ENCODE data around the gene CCNJ. TPM values are rescaled to one million over a fixed set of nuclear protein-coding genes. Genes with fewer than 3 reads are reported as not detected.

CCNJ gene, protein sequence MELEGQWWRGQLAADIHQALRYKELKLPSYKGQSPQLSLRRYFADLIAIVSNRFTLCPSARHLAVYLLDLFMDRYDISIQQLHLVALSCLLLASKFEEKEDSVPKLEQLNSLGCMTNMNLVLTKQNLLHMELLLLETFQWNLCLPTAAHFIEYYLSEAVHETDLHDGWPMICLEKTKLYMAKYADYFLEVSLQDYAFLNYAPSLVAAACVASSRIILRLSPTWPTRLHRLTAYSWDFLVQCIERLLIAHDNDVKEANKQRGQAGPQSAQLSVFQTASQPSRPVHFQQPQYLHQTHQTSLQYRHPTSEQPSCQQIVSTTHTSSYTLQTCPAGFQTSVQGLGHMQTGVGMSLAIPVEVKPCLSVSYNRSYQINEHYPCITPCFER
- total RNA-seq (2016; rRNA removed; fragmentation: Illumina TruSeq; extraction: Trizol), result 21.5 and 33.9 TPM in 2 replicates
- 8.0 and 8.5 TPM in 2 replicates for total RNA-seq (2016; cell fraction: cytosol; rRNA removed; fragmentation: Illumina TruSeq; extraction: Trizol; ENCODE audit: low read depth)
- total RNA-seq (2016; cell fraction: insoluble cytoplasmic fraction; rRNA removed; fragmentation: Illumina TruSeq; extraction: Trizol), result 23.4 and 30.7 TPM in 2 replicates
- total RNA-seq (2016; cell fraction: membrane; rRNA removed; fragmentation: Illumina TruSeq; extraction: Trizol), result 34.5 and 36.8 TPM in 2 replicates
- 16.1 and 17.6 TPM in 2 replicates for total RNA-seq (2016; cell fraction: nucleus; rRNA removed; fragmentation: Illumina TruSeq; extraction: Trizol)
- 14.1 and 14.3 TPM in 2 replicates for polyA plus RNA-seq (2011; rRNA removed)
- 8.6 and 11.0 TPM in 2 replicates for polyA plus RNA-seq (2011; cell fraction: cytosol; rRNA removed)
- polyA plus RNA-seq (2011; cell fraction: nucleus; rRNA removed), result 8.8 and 9.4 TPM in 2 replicates
- 9.9 and 11.8 TPM in 2 replicates for polyA plus RNA-seq (2012)
- polyA plus RNA-seq (2016; cell fraction: cytosol; fragmentation: Illumina TruSeq; extraction: Trizol; ENCODE audit: low read depth), result 6.4 and 7.7 TPM in 2 replicates
- 28.1 and 28.7 TPM in 2 replicates for polyA plus RNA-seq (2016; cell fraction: insoluble cytoplasmic fraction; fragmentation: Illumina TruSeq; extraction: Trizol; ENCODE audit: low read depth)
- polyA plus RNA-seq (2016; cell fraction: membrane; fragmentation: Illumina TruSeq; extraction: Trizol; ENCODE audit: low read depth), result 21.3 and 21.7 TPM in 2 replicates
- polyA plus RNA-seq (2016; cell fraction: nucleus; fragmentation: Illumina TruSeq; extraction: Trizol; ENCODE audit: insufficient read depth, low read depth), result 29.2 and 29.5 TPM in 2 replicates
- polyA minus RNA-seq (2011; rRNA and poly(A)+ RNA removed; ENCODE audit: low replicate concordance), result 17.6 and 34.1 TPM in 2 replicates
- polyA minus RNA-seq (2011; cell fraction: cytosol; rRNA and poly(A)+ RNA removed), result 12.0 and 16.8 TPM in 2 replicates
- polyA minus RNA-seq (2011; cell fraction: nucleus; rRNA and poly(A)+ RNA removed), result 11.8 and 15.2 TPM in 2 replicates
- Bru-seq, nascent RNA, result percentile 89 among the genes with signal in this experiment
- BruChase-seq, experiment 1, labeled RNA remaining after a 6-hour chase, result percentile 92 among the genes with signal in this experiment
- percentile 92 among the genes with signal in this experiment for BruChase-seq, experiment 2, labeled RNA remaining after a 2-hour chase
- long read RNA-seq, experiment 1, partial matches to known transcripts, result 0 of 10 reads
- long read RNA-seq, experiment 1, other reads (novel, unspliced or antisense), result 3 of 10 reads
- long read RNA-seq, experiment 2, partial matches to known transcripts, result 1 of 37 reads
- long read RNA-seq, experiment 2, other reads (novel, unspliced or antisense), result 33 of 37 reads

DNA sequence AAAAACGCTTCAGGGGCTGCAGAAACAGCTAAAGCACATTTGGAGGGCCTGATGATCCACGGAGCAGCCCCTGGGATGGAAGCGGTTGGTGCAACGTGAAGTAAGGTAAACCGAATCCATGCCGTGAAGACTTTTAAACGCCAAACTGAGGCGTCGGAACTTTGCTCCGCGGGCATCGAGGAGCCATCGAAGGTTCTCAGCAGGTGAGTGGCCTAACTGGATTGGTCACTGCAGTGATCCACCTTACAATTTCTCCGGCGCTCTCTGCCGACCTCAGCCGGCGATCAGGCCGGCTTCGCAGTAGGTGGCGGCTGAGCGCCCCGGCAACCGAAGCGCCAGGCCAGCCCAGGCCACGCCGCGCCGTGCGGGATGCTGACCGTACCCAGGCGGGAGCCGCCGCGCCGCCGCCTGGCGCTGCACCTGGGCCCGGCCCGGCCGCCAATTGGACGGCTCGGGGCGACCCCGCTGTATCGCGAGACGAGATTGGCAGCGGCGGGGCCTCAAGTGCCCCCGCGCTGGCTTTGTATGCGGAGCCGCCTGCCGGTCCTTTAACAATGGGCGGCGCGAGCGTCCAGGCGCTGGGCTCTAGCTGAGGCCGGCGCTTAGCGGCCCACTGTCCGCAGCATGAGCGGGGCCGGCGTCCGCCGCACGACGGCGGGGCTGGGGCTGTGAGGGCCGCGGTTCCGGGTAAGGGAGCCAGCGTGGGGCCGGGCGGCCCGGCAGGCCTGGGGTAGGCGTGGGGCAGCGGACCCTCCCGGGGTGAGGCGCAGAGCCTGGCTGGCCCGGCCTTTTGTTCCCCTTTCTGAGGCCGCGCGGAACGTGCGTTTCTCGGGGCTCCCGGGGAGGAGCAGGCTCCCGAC is at the start of gene CCNJ:
Gene CCNJ (plus strand): TSS at position 551 of the 860 bp plus-strand sequence. CDS start 811 bp downstream, outside the sequence.
- peaks cover 0 to 7% of the 10 kb centered on the region in 2 experiments; a peak in 1 of 5 replicates for H3K36me3 ChIP-seq (replicated peaks in 1 of 2; ENCODE audit: control insufficient read depth in 1 of 2, insufficient read depth in 2 of 2, low read length in 2 of 2)
- WGBS (ENCODE audit: low lambda C conversion rate), result 10% methylated on average over 40 of the region's 92 CpGs
- H2AFZ ChIP-seq (ENCODE audit: low read length), result peak within 1 kb of the TSS; percentile 99
- H4K20me1 ChIP-seq (ENCODE audit: insufficient read depth, low read length), result no peaks in the 10 kb centered on the region; the same call in 1 of the 2 replicates
- peak within 1 kb of the TSS; percentile 97 for H3K9ac ChIP-seq (ENCODE audit: insufficient read depth, low read depth, low read length)
- peak within 1 kb of the TSS; percentile 87 for H3K4me2 ChIP-seq (ENCODE audit: low read depth, low read length)
- H3K4me1 ChIP-seq (ENCODE audit: insufficient read depth, low read length), result peaks cover 36% of the 10 kb centered on the region
- ChIA-PET CTCF (ENCODE audit: low intra/inter-chr PET ratio, low total read pairs) (interaction anchor here (1.1 kb wide), 1 partner anchor 350 kb away, joined by 3 read pairs; the partner anchor contains the start of gene TCTN3), POLR2A (interaction anchor here (0.6 to 3.3 kb wide), 8 partner anchors 17 to 350 kb away, joined by 3 to 32 read pairs (median 10); partner anchors contain the start of genes TCTN3 and ZNF518A)
- peaks cover 45% of the 10 kb centered on the region for H3K79me2 ChIP-seq (ENCODE audit: insufficient read depth, low read length)
- no peaks in the 10 kb centered on the region; a peak in 1 of 5 replicates for H3K27me3 ChIP-seq (ENCODE audit: control insufficient read depth in 1 of 2, insufficient read depth in 2 of 2, low read length in 2 of 2)
- no peak for FAIRE-seq
- in situ Hi-C loops (cut with HindIII; ENCODE audit: extremely low pct_ligation_motif_present, low pct_unique_long_range_greater_than_20kb) (no loop called here), intact Hi-C loops (cut with micrococcal nuclease; ENCODE audit: unreplicated experiment) (loop anchor here (1.0 kb wide), 1 partner anchor 87 kb away; the partner anchor contains the start of gene ZNF518A)
- peak within 1 kb of the TSS; percentile 87 for H3K27ac ChIP-seq (ENCODE audit: extremely low read length, insufficient read depth, low read length)
- BruUV-seq (replicated peaks), result no TSS peak
- peak; percentile 95 for ATAC-seq
- peak; percentile 84 for DNase-seq (ENCODE audit: low spot score)
- H3K4me3 ChIP-seq (replicated peaks in 1 of 3; ENCODE audit: insufficient read depth in 1 of 3, low read depth in 2 of 3, low read length in 3 of 3), result peak within 1 kb of the TSS; percentile 89 to 91 (median 90)
- H3K9me3 ChIP-seq (ENCODE audit: low read length), result no peaks in the 10 kb centered on the region
- TF ChIP-seq, protein P1, sequence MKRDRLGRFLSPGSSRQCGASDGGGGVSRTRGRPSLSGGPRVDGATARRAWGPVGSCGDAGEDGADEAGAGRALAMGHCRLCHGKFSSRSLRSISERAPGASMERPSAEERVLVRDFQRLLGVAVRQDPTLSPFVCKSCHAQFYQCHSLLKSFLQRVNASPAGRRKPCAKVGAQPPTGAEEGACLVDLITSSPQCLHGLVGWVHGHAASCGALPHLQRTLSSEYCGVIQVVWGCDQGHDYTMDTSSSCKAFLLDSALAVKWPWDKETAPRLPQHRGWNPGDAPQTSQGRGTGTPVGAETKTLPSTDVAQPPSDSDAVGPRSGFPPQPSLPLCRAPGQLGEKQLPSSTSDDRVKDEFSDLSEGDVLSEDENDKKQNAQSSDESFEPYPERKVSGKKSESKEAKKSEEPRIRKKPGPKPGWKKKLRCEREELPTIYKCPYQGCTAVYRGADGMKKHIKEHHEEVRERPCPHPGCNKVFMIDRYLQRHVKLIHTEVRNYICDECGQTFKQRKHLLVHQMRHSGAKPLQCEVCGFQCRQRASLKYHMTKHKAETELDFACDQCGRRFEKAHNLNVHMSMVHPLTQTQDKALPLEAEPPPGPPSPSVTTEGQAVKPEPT (CRISPR knock-in tag; IDR thresholded peaks at IDR 0.05; ENCODE audit: low read depth), result peak; percentile 97; the same call in 1 of the 2 replicates
- TF ChIP-seq MAFK (conservative IDR thresholded peaks at IDR 0.05 in 1 of 2, IDR thresholded peaks at IDR 0.05 in 1 of 2; ENCODE audit: low read length in 2 of 2) (no peak), ZNF10 (CRISPR knock-in tag; IDR thresholded peaks at IDR 0.05; ENCODE audit: borderline replicate concordance, low read depth) (no peak), KAT2B (IDR thresholded peaks at IDR 0.05; ENCODE audit: borderline replicate concordance, low read depth, low read length) (no peak), BRD4 (CRISPR knock-in tag; IDR thresholded peaks at IDR 0.05) (no peak), ZNF343 (CRISPR knock-in tag; IDR thresholded peaks at IDR 0.05) (peak; percentile 77; the same call in 1 of the 2 replicates), HNRNPK (IDR thresholded peaks at IDR 0.05; ENCODE audit: low read depth, low read length, poor library complexity, severe bottlenecking) (no peak), ZNF264 (CRISPR knock-in tag; IDR thresholded peaks at IDR 0.05) (no peak), ZNF772 (CRISPR knock-in tag; IDR thresholded peaks at IDR 0.05) (peak; percentile 40; the same call in 1 of the 2 replicates), GATAD1 (CRISPR knock-in tag; IDR thresholded peaks at IDR 0.05) (peak; percentile 79)
- TF ChIP-seq, protein P2, sequence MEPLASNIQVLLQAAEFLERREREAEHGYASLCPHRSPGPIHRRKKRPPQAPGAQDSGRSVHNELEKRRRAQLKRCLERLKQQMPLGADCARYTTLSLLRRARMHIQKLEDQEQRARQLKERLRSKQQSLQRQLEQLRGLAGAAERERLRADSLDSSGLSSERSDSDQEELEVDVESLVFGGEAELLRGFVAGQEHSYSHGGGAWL (CRISPR knock-in tag; IDR thresholded peaks at IDR 0.05), result peak; percentile 50; the same call in 1 of the 2 replicates
- TF ChIP-seq, protein P3, sequence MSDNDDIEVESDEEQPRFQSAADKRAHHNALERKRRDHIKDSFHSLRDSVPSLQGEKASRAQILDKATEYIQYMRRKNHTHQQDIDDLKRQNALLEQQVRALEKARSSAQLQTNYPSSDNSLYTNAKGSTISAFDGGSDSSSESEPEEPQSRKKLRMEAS (IDR thresholded peaks at IDR 0.05), result peak; percentile 98

All from HepG2 (cell line).